ENCODE data around the gene EYS.

DNA sequence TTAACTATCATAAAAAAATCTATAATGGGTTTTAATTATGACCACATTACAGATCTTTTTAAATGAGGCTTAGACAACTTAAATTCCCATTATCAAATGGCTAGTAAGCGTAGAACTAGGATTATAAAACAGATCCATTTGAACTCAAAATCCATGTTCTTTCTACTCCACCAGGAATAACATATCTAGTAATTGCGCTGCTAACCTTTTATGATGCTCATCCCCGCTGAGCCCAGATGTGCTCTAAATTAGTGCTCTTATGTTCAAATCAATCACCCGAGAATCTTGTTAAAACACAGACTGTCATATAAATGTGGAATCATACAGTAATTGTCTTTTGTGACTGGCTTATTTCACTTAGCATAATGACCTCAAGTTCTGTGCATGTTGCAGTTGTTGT is 1168.3 kb downstream of the EYS start:
- no peak for TF ChIP-seq ZNF302 (CRISPR knock-in tag; IDR thresholded peaks at IDR 0.05)
- TF ChIP-seq POLR2A (IDR thresholded peaks at IDR 0.05; ENCODE audit: low read length): no peak
- no peak for TF ChIP-seq TFCP2L1 (CRISPR knock-in tag; IDR thresholded peaks at IDR 0.05)
- TF ChIP-seq RAD21 (conservative IDR thresholded peaks at IDR 0.05 in 1 of 2, IDR thresholded peaks at IDR 0.05 in 1 of 2): no peak
- TF ChIP-seq, protein P1, sequence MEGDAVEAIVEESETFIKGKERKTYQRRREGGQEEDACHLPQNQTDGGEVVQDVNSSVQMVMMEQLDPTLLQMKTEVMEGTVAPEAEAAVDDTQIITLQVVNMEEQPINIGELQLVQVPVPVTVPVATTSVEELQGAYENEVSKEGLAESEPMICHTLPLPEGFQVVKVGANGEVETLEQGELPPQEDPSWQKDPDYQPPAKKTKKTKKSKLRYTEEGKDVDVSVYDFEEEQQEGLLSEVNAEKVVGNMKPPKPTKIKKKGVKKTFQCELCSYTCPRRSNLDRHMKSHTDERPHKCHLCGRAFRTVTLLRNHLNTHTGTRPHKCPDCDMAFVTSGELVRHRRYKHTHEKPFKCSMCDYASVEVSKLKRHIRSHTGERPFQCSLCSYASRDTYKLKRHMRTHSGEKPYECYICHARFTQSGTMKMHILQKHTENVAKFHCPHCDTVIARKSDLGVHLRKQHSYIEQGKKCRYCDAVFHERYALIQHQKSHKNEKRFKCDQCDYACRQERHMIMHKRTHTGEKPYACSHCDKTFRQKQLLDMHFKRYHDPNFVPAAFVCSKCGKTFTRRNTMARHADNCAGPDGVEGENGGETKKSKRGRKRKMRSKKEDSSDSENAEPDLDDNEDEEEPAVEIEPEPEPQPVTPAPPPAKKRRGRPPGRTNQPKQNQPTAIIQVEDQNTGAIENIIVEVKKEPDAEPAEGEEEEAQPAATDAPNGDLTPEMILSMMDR (IDR thresholded peaks at IDR 0.05): no peak
- TF ChIP-seq, protein P2, sequence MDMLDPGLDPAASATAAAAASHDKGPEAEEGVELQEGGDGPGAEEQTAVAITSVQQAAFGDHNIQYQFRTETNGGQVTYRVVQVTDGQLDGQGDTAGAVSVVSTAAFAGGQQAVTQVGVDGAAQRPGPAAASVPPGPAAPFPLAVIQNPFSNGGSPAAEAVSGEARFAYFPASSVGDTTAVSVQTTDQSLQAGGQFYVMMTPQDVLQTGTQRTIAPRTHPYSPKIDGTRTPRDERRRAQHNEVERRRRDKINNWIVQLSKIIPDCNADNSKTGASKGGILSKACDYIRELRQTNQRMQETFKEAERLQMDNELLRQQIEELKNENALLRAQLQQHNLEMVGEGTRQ (IDR thresholded peaks at IDR 0.05): no peak
- no peak for TF ChIP-seq NFE2L2 (conservative IDR thresholded peaks at IDR 0.05; ENCODE audit: low read length)
- TF ChIP-seq KDM5A (IDR thresholded peaks at IDR 0.05): no peak
- TF ChIP-seq NR3C1 (IDR thresholded peaks at IDR 0.05): no peak
- TF ChIP-seq RNF2 (IDR thresholded peaks at IDR 0.05; ENCODE audit: borderline replicate concordance, low read depth): no peak
- no peak for TF ChIP-seq MYC (IDR thresholded peaks at IDR 0.05; ENCODE audit: borderline replicate concordance, low read length)
- no peak for TF ChIP-seq CEBPB (IDR thresholded peaks at IDR 0.05)
- no peak for TF ChIP-seq ELK1 (IDR thresholded peaks at IDR 0.05; ENCODE audit: low read depth, low read length)

All from A549 (cell line).